ENCODE data around the gene ZNF579. TPM values are rescaled to one million over a fixed set of nuclear protein-coding genes. Genes with fewer than 3 reads are reported as not detected.
A peak's percentile ranks its signal among the peaks of the same experiment; 100 is the strongest.

ZNF579 gene, protein sequence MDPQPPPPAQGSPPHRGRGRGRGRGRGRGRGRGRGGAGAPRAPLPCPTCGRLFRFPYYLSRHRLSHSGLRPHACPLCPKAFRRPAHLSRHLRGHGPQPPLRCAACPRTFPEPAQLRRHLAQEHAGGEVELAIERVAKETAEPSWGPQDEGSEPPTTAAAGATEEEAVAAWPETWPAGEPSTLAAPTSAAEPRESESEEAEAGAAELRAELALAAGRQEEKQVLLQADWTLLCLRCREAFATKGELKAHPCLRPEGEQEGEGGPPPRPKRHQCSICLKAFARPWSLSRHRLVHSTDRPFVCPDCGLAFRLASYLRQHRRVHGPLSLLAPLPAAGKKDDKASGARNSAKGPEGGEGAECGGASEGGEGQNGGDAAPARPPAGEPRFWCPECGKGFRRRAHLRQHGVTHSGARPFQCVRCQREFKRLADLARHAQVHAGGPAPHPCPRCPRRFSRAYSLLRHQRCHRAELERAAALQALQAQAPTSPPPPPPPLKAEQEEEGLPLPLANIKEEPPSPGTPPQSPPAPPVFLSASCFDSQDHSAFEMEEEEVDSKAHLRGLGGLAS
- total RNA-seq = 3.4 TPM

- ATAC-seq = peak; percentile 76
These were observed at the start of gene ZNF579 for GRCh38 chr19:55580628-55581144. Gene ZNF579 (minus strand): TSS chr19:55580848. CDS start chr19:55579639, 1,209 bp downstream.

DNA sequence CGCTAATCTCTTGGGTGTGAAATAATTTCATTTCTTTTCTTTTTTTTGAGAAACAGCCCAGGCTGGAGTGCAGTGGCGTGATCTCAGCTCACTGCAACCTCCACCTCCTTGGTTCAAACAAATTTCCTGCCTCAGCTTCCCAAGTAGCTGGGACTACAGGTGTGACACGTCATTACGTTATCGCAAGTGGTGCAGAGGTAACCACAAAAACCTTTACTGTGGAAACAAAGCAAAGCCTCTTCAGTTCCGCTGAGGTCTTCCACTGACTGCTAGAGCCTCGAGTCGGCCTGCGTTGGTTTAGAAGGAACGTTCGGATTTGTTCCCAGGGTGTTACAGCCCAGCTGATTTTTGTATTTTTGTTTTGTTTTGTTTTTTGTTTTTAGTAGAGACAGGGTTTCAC lies 45.7 kb upstream of the ZNF579 start:
- no peak for ATAC-seq

GRCh38 chr19:55625004-55625326 lies 44.3 kb upstream of the ZNF579 start:
- ATAC-seq = no peak

DNA sequence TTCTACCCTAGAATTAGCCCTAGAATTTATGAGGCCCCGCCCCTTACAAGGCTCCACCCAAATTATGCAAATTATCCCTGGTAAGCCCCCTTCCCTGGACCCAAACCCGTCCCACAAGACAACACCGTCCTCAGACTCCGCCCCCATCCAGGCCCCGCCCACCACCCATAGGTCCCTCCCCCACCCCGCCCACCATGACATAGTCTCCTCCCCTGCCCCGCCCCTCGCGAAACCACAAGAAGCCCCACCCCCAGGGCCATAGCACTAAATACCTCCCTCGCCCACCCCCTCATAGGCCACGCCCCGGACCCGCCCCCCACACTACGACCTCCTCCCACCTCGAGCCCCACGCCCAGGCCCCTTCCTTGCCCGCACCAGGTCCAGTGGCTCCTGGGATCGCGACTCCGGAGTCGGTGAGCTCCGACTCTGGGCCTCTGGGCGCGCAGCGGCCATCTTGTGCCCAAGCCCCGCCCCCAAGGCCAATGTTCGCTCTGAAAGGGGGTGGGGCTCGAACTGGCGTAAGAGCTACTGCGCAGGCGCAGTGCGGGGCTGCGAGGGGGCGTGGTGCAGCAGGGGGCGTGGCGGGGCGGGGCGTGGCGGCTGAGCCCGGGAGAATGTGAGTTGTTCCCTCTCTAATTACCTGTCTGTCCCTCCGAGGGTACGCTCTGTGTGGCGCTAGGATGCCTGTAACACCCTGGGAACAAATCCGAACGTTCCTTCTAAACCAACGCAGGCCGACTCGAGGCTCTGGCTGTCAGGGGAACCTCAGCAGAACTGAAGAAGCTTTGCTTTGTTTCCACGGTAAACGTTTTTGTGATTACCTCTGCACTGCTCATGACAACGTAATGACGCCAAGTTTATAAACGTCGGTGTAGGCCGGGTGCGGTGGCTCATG lies 43.7 kb upstream of the ZNF579 start, which contains the start of gene ZNF784:
ZNF784 (minus strand) TSS at position 458 of the 895 bp plus-strand sequence; CDS start at position 453, 5 bp downstream.
- peak; percentile 93 for ATAC-seq

DNA sequence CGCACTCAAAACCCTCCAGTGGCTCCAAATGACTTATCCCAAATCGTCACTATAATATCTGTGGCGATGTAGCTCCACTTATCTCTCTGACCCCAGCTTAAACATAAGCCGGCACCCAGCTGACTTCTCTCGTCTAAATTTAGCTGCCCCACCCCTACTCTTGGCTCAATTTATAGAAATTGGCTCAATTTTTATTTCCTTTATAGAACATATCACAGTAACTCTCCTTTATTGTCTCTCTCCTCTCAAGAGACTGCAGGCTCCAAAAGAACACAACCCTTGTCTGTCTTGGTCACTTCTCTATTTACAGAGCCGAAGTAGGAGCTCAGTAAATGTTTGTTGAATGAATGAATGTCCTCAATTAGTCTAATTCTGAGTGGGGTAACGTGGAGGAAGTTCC lies 42.9 kb upstream of the ZNF579 start:
- no peak for ATAC-seq

DNA sequence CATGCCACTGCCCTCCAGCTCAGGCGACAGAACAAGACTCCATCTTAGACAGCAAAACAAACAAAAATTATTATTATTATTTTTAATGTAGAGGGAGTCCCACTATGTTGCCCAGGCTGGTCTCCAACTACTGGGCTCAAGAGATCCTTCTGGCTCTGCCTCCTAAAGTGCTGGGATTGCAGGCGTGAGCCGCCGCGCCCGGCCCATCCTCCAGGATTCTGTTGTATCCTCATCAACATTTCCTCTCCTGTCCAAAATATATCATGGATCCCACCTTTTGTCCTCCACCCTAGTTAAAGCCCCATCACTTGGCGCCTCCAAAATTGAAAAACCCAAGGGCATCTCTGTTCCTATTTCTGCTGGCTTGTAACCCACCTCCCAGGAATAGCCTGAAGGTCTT lies 42.5 kb upstream of the ZNF579 start:
- no peak for ATAC-seq

DNA sequence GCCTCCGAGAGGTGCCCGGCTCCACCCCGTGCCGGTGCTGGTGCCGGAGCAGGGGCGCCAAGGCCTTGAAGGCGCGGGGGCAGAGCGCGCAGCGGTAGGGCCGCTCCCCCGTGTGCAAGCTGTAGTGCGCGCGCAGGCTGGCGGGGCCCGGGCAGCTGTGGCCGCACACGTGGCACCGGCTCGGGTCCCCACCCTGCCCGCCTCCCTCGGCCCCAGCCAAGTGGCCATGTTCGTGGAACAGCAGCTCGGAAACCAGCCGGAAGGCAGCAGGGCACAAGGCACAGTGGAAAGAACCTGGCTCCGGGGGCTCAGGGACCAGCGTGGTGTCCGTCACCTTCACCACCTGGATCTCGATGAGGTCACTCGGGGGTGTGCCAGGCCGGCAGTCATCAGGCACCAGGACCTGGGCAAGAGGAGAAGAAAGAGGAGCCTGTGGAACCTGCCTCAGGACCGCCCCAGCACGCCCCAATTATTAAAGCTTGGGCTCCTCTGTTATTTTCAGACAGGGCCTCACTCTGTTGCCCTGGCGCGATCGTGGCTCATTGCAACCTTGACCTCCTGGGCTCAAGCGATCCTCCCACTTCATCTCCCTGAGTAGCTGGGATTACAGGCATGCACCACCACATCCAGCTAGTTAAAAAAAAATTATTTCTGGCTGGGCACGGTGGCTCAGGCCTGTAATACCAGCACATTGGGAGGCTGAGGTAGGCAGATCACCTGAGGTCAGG lies 41.8 kb upstream of the ZNF579 start:
- ATAC-seq = no peak

DNA sequence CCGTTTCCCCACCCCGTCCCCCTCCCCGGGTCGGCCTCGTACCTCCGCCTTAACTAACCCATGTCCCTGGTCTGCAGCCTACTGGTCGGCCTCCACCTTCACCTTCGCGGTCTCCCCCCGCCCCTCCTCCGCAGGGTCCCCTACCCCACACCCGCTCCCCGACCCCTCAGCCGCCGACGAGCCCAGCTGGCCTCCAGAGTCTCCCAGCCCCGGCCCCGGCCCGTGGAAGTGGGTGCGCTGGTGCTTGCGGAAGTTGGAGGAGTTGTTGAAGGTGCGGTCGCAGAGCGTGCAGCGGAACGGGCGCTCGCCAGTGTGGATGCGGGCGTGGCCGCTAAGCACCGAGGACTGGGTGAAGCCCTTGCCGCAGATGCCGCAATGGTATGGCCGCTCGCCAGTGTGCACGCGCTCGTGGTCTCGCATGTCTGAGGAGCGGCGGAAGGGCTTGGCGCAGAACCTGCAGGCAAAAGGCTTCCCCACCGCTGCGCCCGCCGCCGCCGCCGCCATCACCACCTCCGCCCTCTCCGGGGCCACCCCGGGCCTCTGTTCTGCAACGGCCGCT lies 41.1 kb upstream of the ZNF579 start:
- no peak for ATAC-seq

DNA sequence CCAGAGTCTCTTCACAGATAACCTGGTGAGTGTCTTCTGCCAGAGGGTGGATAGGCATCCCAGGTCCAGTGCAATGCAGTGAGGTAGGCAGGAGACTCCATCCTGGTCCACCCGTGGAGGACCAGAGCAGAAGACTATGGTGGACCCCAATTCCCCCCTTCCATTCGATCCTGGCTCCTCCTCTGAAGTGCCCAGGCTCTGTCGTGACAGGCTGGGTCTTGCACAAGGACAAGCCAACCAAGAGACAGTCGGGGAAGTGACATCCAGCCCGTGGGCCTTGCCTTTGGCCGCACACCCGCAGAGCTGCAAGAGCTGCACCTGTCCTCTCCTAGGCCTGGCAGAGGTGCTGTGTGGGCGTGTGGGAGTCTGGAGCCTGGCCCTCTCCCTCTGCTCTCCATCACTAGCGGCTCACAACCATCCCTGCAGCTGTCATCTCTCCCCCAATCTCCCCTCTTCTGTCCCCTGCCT lies 40.6 kb upstream of the ZNF579 start:
- ATAC-seq = no peak

DNA sequence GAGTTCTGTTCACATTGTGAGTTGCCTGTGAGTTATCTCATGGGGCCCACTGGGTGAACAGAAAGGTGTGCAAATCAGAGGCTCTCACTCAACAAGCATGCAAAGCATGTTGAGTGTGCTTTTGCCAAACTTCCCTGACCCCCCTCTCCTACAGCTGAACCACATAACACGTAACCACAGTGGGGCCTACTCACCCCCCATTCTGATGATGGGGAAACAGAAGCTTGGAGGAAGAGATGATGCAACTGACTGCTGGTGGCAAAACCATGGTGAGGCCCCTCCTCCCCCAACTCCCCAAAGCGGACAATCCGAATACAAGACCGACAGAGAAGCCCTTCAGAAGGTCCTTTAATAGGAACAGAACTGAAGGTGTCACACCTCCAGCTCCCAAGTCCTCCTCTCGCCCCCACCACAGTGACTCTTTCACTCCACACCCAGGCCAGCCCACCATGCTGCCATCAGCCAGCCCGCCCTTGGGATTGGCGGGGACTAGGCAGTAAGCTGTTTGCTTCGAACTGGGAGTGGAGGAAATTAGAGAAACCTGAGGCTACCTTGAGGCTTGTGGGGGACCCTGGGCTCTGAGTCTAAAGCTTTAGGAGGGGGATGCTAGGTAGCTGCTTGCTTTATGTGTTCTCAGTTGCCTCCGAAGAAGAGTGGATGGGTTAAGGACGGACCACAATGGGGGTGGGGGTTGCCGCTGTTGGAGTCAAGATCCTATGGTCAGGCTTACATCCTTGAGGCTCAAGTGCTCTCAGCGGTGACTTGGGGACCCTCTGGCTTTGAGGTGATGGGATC lies 40.0 kb upstream of the ZNF579 start:
- no peak for ATAC-seq

DNA sequence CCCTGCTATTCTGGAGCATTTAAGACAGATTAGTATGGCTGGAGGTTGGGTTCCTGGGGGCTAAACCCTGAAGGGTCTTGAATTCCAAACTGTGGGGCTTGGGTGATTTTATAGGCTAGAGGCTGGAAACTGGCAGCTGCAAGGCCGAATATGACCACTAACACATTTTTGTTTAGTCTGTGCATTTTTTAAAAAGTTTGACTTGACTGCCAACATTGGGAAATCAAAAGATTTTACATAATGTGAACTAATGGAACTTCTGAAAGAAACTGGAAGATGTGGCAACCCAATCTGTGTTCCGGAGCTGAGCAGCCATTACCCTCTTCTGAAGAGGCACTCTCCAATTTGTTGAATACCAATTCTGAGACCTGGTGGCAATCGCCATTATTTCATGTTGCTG lies 38.6 kb upstream of the ZNF579 start:
- ATAC-seq = no peak

- no peak for ATAC-seq
These were observed 37.8 kb upstream of the ZNF579 start for GRCh38 chr19:55618426-55618825.

DNA sequence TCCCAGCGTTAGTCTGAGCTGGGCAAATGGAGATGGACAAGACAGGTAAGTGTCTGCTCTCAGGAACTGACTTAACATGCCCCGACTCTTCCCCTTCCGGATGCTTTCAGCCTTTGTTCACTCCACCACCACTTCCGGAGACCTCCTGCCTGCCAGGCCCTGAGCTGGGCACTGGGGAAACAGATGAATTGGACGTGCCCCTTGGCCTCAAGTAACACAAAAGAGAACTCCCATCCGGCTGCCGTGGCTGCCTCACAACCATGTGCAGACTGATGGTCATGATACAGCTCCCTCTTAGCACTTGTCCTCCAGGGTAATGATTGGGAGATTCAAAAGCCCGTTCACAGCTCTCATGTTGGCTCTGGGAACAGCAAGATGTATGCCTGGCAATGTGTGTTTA lies 36.8 kb upstream of the ZNF579 start:
- ATAC-seq = no peak

GRCh38 chr19:55616395-55616875 lies 35.8 kb upstream of the ZNF579 start:
- ATAC-seq = no peak

DNA sequence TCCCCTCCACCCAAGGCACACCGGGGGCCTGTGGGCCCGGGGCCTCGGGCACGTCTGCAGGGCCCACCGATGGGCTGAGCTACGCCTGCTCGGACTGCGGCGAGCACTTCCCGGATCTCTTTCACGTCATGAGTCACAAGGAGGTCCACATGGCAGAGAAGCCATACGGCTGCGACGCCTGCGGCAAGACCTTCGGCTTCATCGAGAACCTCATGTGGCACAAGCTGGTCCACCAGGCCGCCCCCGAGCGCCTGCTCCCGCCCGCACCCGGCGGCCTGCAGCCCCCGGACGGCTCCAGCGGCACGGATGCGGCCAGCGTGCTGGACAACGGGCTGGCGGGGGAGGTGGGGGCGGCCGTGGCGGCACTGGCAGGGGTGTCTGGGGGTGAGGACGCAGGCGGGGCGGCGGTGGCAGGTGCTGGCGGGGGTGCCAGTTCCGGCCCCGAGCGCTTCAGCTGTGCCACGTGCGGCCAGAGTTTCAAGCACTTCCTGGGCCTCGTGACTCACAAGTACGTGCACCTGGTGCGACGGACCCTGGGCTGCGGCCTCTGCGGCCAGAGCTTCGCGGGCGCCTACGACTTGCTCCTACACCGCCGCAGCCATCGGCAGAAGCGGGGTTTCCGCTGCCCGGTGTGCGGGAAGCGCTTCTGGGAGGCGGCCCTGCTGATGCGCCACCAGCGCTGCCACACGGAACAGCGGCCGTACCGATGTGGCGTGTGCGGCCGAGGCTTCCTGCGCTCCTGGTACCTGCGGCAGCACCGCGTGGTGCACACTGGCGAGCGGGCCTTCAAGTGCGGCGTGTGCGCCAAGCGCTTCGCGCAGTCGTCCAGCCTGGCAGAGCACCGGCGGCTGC lies 35.1 kb upstream of the ZNF579 start:
- no peak for ATAC-seq

DNA sequence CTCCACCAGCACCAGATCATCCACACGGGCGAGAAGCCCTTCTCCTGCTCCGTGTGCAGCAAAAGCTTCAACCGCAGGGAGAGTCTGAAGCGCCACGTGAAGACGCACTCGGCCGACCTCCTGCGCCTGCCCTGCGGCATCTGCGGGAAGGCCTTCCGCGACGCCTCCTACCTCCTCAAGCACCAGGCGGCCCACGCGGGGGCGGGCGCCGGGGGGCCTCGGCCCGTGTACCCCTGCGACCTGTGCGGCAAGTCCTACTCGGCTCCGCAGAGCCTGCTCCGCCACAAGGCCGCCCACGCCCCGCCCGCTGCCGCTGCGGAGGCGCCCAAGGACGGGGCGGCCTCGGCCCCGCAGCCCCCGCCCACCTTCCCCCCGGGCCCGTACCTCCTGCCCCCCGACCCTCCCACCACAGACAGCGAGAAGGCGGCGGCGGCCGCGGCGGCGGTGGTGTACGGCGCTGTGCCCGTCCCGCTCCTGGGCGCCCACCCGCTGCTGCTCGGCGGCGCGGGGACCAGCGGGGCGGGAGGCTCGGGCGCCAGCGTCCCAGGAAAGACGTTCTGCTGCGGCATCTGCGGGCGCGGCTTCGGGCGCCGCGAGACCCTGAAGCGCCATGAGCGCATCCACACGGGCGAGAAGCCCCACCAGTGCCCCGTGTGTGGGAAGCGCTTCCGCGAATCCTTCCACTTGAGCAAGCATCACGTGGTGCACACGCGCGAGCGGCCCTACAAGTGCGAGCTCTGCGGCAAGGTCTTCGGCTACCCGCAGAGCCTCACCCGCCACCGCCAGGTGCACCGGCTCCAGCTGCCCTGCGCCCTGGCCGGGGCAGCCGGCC lies 34.3 kb upstream of the ZNF579 start:
- no peak for ATAC-seq

- no peak for ATAC-seq
These were observed 33.5 kb upstream of the ZNF579 start for GRCh38 chr19:55613930-55614710.

DNA sequence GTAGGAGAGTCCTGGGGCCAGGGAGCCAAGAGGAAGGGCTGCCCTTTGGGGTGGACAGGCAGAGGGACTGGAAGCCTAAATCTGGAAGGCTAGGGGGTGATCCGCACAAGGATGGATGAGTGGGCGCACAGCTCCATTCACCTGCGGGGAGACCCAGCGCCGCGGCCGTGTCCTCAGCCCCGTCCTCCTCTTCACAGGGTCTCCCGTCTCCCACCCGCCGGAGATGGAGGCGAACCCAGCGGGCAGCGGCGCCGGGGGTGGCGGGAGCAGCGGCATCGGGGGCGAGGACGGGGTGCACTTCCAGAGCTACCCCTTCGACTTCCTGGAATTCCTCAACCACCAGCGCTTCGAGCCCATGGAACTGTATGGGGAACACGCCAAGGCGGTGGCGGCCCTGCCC lies 32.7 kb upstream of the ZNF579 start:
- ATAC-seq = no peak

Measured in esophagus mucosa (tissue), 1 donor.